Nephron (organoid): ENCODE data around the gene GTF3C2.

Experiments used
- H3K27ac Mint-ChIP-seq, 3 experiments: 2 replicates each; pipeline ENCODE4 v1.8.0; 2020; ENCODE audit warnings: mixed read lengths in 3 of 3, mild to moderate bottlenecking in 2 of 3, moderate library complexity in 1 of 3
- H3K27me3 Mint-ChIP-seq: 2 replicates; pipeline ENCODE4 v1.8.0; 2021; ENCODE audit warnings: low read depth, mild to moderate bottlenecking, moderate library complexity, mixed read lengths
- H3K36me3 Mint-ChIP-seq: 2 replicates; pipeline ENCODE4 v1.8.0; 2020; ENCODE audit warnings: low read depth, mixed read lengths
- H3K4me1 Mint-ChIP-seq: 2 replicates; pipeline ENCODE4 v1.8.0; 2020; ENCODE audit warnings: mixed read lengths
- H3K4me3 Mint-ChIP-seq, 3 experiments: 2 replicates each; pipeline ENCODE4 v1.8.0; 2020; ENCODE audit warnings: mild to moderate bottlenecking in 3 of 3, mixed read lengths in 3 of 3, moderate library complexity in 2 of 3
- H3K9me3 Mint-ChIP-seq: 2 replicates; pipeline ENCODE4 v1.8.0; 2020; ENCODE audit warnings: mixed read lengths
- TF ChIP-seq, protein P1 (sequence below), 3 experiments: fragments of 200-600 bp; sonication (generic); IDR thresholded peaks; one replicate each; pipeline ENCODE4 v1.5.0; 2021; ENCODE audit warnings: antibody characterized with exemption in 3 of 3; ENCODE audit not compliant: unreplicated experiment in 3 of 3

Gene GTF3C2

DNA sequence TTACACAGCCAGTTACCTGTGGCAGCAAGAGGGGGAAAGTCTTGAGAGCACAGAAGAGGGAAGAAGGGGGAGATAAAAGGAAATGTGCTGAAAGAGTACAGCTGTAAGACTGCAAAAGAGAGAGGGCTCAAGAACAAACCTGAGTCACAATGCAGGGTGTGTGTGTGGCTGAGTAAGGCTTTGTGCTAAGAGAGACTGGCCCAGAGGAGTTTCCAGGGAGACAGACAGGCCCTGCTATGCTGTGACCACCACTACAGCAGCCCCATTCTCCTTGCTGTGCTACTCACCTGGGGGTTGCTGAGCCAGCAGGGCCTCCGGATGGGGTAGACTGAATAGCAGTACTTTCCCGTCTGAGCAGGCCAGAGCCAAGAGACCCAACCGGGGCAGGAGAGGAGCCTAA lies 21.3 kb downstream of the GTF3C2 start:
- H3K4me1 Mint-ChIP-seq: no peaks in the 10 kb centered on the region
- TF ChIP-seq, protein P1, sequence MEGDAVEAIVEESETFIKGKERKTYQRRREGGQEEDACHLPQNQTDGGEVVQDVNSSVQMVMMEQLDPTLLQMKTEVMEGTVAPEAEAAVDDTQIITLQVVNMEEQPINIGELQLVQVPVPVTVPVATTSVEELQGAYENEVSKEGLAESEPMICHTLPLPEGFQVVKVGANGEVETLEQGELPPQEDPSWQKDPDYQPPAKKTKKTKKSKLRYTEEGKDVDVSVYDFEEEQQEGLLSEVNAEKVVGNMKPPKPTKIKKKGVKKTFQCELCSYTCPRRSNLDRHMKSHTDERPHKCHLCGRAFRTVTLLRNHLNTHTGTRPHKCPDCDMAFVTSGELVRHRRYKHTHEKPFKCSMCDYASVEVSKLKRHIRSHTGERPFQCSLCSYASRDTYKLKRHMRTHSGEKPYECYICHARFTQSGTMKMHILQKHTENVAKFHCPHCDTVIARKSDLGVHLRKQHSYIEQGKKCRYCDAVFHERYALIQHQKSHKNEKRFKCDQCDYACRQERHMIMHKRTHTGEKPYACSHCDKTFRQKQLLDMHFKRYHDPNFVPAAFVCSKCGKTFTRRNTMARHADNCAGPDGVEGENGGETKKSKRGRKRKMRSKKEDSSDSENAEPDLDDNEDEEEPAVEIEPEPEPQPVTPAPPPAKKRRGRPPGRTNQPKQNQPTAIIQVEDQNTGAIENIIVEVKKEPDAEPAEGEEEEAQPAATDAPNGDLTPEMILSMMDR (IDR thresholded peaks at IDR 0.05; ENCODE audit: unreplicated experiment in 3 of 3): no peak
- H3K9me3 Mint-ChIP-seq: no peaks in the 10 kb centered on the region
- H3K36me3 Mint-ChIP-seq: peaks cover 54% of the 10 kb centered on the region
- no peaks in the 10 kb centered on the region for H3K27me3 Mint-ChIP-seq
- no peak overlapping the region for H3K27ac Mint-ChIP-seq
- no peak overlapping the region for H3K4me3 Mint-ChIP-seq

DNA sequence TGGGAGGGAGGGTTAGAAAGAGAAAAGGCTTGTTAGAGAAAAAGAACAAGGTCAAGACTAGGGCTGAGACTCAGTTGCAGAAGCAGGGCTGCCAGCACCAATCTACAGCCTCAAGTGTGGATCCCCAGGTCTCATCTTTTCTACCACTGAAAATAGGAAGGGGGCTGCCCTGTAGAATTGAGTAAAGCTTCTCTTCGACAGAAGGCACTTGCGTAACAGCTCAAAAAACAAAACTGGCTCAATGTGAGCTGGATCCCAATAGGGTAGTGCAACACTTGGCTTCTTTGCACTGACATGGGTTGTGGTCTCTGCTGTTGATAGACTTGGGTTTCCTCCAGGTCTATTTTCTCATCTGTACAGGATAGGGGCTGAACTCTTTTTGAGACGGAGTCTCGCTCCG lies 31.8 kb downstream of the GTF3C2 start:
- Mint-ChIP-seq H3K4me3 (peak overlapping the region; percentile 91 to 97 (median 91)), H3K27me3 (no peaks in the 10 kb centered on the region), H3K4me1 (peaks cover 7% of the 10 kb centered on the region), H3K36me3 (peaks cover 40% of the 10 kb centered on the region), H3K9me3 (no peaks in the 10 kb centered on the region), H3K27ac (peak overlapping the region; percentile 16 to 99 (median 99))
- TF ChIP-seq, protein P1 (IDR thresholded peaks at IDR 0.05; ENCODE audit: unreplicated experiment in 3 of 3): no peak

DNA sequence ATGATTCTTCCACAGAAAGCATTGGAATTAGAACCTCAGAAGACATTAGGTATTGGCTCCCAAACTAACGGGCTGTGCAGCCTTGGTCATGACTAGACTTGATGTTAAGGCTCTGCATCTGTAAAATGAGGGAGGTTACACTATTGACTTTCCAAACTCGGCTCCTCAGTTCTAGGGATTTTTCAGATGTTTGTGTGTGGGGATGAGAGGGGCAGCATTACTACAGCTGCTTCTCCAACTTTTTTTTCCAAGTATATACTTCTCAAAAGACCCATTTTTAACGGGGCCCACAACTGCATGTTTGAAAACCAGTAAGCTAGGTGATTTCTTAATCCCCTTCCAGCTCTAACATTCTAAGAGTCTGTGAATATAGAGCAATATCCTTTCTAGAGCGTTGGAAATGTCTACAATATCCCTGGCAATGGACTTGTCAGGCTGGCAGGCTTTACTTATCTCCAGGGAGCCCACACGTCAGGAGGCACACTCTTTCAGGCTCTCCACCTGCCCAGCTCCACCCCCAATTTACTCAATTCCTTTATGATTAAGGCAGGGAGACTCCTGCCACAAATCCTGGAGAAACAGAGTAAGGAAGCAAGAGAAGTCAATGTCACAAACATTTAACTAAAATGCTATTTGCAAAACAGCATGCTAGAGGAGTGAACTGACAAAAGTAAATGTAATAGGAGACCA lies 32.8 kb downstream of the GTF3C2 start:
- H3K36me3 Mint-ChIP-seq: peaks cover 34% of the 10 kb centered on the region
- peaks cover 7% of the 10 kb centered on the region for H3K4me1 Mint-ChIP-seq
- peak overlapping the region; percentile 99 for H3K27ac Mint-ChIP-seq
- H3K9me3 Mint-ChIP-seq: no peaks in the 10 kb centered on the region
- TF ChIP-seq, protein P1 (IDR thresholded peaks at IDR 0.05; ENCODE audit: unreplicated experiment in 3 of 3): no peak
- peak overlapping the region; percentile 91 to 97 (median 91) for H3K4me3 Mint-ChIP-seq
- H3K27me3 Mint-ChIP-seq: no peaks in the 10 kb centered on the region

DNA sequence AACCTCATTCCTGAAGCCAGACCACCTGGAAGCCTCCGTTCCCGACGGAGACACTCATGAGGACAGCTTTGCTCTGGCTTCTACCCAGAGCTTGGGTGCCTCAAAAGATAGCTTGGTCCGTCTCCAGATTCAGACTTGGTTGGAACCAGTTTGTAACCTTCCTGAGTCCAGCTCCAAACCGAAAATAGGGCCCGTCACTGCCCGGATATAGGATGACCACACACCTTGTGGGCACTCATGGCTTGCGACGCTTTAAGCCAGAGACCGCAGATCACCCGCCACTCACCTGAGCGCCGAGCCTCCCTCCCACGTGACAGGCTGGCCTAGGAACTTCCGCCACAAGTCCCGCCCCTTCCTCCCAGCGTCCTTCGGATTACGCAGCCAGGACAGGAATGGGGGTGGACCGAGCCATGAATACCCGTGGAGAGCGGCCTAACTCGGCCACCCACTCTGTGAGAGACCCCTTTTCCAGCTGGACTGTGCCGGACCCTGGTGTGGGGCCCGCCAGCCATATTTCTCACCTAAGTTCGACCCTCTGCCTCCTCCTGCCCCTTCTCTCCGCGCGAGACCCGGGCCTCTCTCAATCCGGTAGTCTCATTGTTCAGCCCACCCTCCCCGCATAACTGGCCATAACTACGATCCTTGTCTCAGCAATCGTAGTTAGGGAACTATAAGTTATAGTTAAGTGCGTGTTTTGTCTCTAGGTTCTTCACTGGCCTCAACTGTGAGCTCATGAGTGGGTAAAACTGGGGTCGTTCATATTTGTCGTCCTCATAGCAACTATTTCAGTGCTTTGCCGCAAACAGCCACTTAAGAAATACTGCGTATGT lies 33.6 kb downstream of the GTF3C2 start, which contains the start of gene MPV17:
Gene MPV17 (minus strand): TSS at position 332 of the 830 bp plus-strand sequence. CDS start 580 bp downstream, outside the sequence.
- no peaks in the 10 kb centered on the region for H3K27me3 Mint-ChIP-seq
- H3K36me3 Mint-ChIP-seq: peaks cover 26% of the 10 kb centered on the region
- H3K27ac Mint-ChIP-seq: peak within 1 kb of the TSS; percentile 99
- peak within 1 kb of the TSS; percentile 91 to 97 (median 91) for H3K4me3 Mint-ChIP-seq
- no peaks in the 10 kb centered on the region for H3K9me3 Mint-ChIP-seq
- H3K4me1 Mint-ChIP-seq: peaks cover 7% of the 10 kb centered on the region
- TF ChIP-seq, protein P1 (IDR thresholded peaks at IDR 0.05; ENCODE audit: unreplicated experiment in 3 of 3): no peak

DNA sequence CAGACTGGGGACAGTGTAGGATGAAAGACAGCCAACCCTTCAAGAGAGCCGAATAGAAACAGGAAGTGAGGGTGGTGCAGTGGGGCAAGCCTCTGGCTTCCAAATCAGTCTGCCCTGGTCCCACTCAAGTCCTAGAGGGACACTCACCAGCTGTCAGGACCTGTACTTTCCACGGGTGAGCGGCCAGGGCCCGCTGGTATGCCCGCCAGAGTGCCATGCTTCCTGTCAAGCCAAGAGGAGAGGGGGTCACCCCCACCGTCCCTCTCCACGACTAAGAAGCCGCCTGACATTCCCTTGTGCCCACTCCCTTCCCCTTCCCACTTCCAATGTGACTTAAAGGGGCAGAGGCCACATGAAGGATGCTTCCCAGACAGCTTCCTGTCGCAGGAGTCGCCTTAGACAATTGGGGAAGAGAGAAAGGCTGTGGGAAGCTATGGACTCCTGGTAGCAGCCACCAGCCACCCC lies 34.2 kb downstream of the GTF3C2 start:
- Mint-ChIP-seq H3K9me3 (no peaks in the 10 kb centered on the region), H3K36me3 (peaks cover 23% of the 10 kb centered on the region), H3K27ac (peak overlapping the region; percentile 99), H3K4me3 (peak overlapping the region; percentile 91 to 97 (median 91)), H3K27me3 (no peaks in the 10 kb centered on the region), H3K4me1 (peaks cover 7% of the 10 kb centered on the region)
- TF ChIP-seq, protein P1 (IDR thresholded peaks at IDR 0.05; ENCODE audit: unreplicated experiment in 3 of 3): no peak
